Measurements from ENCODE around the gene OOSP2. TPM values are rescaled to one million over a fixed set of nuclear protein-coding genes. Genes with fewer than 3 reads are reported as not detected.

The OOSP2 gene
- total and polyA plus RNA-seq, 2 donors (not counting 1 experiment from before 2014, with no cell fraction given), result not detected

DNA sequence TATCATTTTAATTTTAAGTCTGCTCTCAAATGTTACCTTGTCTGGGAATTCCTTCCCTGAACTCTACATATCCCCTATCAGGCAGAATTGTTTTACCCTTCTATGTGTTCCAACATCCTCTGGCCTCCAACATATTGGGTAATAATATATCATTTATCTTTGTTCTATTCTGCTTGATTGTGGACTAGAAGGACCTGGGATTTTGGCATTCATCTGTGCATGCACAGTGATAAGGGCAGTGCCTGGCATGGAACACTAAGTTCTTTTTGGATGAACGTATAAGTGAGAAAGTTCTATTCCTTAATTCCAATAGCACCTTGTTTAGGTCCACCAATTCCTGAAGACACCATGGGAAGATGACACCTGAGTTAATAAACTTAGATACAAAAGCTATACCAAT, 47.0 kb downstream of the OOSP2 start:
- Histone ChIP-seq H3K27me3 (replicated peaks in 1 of 4; ENCODE audit: control extremely low read depth in 1 of 4, control insufficient read depth in 3 of 4, insufficient read depth in 4 of 4, low read length in 3 of 4) (peaks cover 0 to 9% (median 1%) of the 10 kb centered on the region in 4 experiments), H3K36me3 (replicated peaks in 1 of 2; ENCODE audit: control extremely low read depth in 1 of 2, control insufficient read depth in 1 of 2, extremely low read depth in 1 of 2, insufficient read depth in 2 of 2, low read length in 1 of 2) (no peaks in the 10 kb centered on the region), H3K9ac (ENCODE audit: low read length) (no peak overlapping the region), H4K20me1 (ENCODE audit: control insufficient read depth, insufficient read depth, low read length, poor library complexity, severe bottlenecking) (no peaks in the 10 kb centered on the region), H3K4me1 (ENCODE audit: control insufficient read depth in 2 of 2, insufficient read depth in 2 of 2, low read length in 2 of 2) (no peaks in the 10 kb centered on the region), H3K27ac (ENCODE audit: low read length in 2 of 2) (no peak overlapping the region), H3K9me3 (ENCODE audit: control extremely low read depth in 1 of 3, control insufficient read depth in 2 of 3, insufficient read depth in 1 of 3, low read length in 2 of 3) (no peaks in the 10 kb centered on the region), H3K4me2 (replicated peaks; ENCODE audit: low read depth, low read length, poor library complexity, severe bottlenecking) (no peak overlapping the region), H3K79me2 (ENCODE audit: control insufficient read depth, insufficient read depth, low read length) (no peaks in the 10 kb centered on the region), H2AFZ (ENCODE audit: insufficient read depth, low read depth, low read length, poor library complexity, severe bottlenecking) (no peak overlapping the region), H3K4me3 (ENCODE audit: control extremely low read depth in 1 of 5, extremely low read depth in 1 of 5, insufficient read depth in 1 of 5, low read depth in 2 of 5, low read length in 4 of 5) (no peak overlapping the region)
- Mint-ChIP-seq H3K9me3 (ENCODE audit: insufficient read depth) (no peaks in the 10 kb centered on the region), H3K27me3 (peaks cover 47% of the 10 kb centered on the region), H3K27ac (no peak overlapping the region), H3K4me1 (peaks cover 3% of the 10 kb centered on the region), H3K4me3 (no peak overlapping the region)
- ChIA-PET POLR2A (no interaction called here), CTCF (no interaction called here)
- ATAC-seq (ENCODE audit: low read depth), result no peak
- intact Hi-C loops (cut with micrococcal nuclease), result no loop called here
- TF ChIP-seq, protein P1, sequence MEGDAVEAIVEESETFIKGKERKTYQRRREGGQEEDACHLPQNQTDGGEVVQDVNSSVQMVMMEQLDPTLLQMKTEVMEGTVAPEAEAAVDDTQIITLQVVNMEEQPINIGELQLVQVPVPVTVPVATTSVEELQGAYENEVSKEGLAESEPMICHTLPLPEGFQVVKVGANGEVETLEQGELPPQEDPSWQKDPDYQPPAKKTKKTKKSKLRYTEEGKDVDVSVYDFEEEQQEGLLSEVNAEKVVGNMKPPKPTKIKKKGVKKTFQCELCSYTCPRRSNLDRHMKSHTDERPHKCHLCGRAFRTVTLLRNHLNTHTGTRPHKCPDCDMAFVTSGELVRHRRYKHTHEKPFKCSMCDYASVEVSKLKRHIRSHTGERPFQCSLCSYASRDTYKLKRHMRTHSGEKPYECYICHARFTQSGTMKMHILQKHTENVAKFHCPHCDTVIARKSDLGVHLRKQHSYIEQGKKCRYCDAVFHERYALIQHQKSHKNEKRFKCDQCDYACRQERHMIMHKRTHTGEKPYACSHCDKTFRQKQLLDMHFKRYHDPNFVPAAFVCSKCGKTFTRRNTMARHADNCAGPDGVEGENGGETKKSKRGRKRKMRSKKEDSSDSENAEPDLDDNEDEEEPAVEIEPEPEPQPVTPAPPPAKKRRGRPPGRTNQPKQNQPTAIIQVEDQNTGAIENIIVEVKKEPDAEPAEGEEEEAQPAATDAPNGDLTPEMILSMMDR (IDR thresholded peaks at IDR 0.05), result no peak
- TF ChIP-seq EZH2 (IDR thresholded peaks at IDR 0.05; ENCODE audit: borderline replicate concordance, insufficient read depth, low read depth, low read length, poor library complexity, severe bottlenecking), result no peak
- no CpG with 5 or more reads among the region's 1 CpG for WGBS (ENCODE audit: insufficient coverage)
- DNase-seq, result no peak

DNA sequence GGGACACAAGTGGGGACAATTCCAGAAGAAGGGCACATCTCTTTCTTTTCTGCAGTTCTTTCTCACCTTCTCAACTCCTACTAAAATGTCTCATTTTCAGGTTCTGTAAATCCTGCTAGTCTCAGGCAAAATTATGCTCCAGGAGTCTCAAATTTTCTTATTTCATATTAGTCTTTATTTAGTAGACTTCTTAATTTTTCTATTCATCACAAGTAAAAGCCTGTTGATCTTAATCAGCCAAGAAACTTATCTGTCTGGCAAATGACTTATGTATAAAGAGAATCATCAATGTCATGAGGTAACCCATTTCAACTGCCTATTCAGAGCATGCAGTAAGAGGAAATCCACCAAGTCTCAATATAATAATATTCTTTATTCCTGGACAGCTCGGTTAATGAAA, 48.2 kb downstream of the OOSP2 start, which contains the start of gene MS4A2:
TSS of gene MS4A2 (plus strand) at position 301 of the 400 bp plus-strand sequence. CDS start 102 bp downstream, outside the sequence.
- H3K27ac ChIP-seq (ENCODE audit: low read length in 2 of 2), result no peak within 1 kb of the TSS
- CTCF ChIA-PET, result interaction anchor here (0.6 kb wide), 1 partner anchor 12 kb away, joined by 3 read pairs; no protein-coding TSS in a partner anchor
- ATAC-seq (ENCODE audit: low read depth) (no peak), DNase-seq (no peak)
- Mint-ChIP-seq H3K27me3 (peaks cover 47% of the 10 kb centered on the region), H3K9me3 (ENCODE audit: insufficient read depth) (no peaks in the 10 kb centered on the region), H3K27ac (no peak within 1 kb of the TSS), H3K4me1 (peaks cover 3% of the 10 kb centered on the region), H3K4me3 (no peak within 1 kb of the TSS)
- no peak within 1 kb of the TSS for H3K9ac ChIP-seq (ENCODE audit: low read length)
- no CpG with 5 or more reads among the region's 1 CpG for WGBS (ENCODE audit: insufficient coverage)
- H3K9me3 ChIP-seq (ENCODE audit: control extremely low read depth in 1 of 3, control insufficient read depth in 2 of 3, insufficient read depth in 1 of 3, low read length in 2 of 3), result no peaks in the 10 kb centered on the region
- H3K36me3 ChIP-seq (replicated peaks in 1 of 2; ENCODE audit: control extremely low read depth in 1 of 2, control insufficient read depth in 1 of 2, extremely low read depth in 1 of 2, insufficient read depth in 2 of 2, low read length in 1 of 2), result no peaks in the 10 kb centered on the region
- H3K4me3 ChIP-seq (ENCODE audit: control extremely low read depth in 1 of 5, extremely low read depth in 1 of 5, insufficient read depth in 1 of 5, low read depth in 2 of 5, low read length in 4 of 5), result no peak within 1 kb of the TSS
- POLR2A ChIA-PET, result no interaction called here
- H2AFZ ChIP-seq (ENCODE audit: insufficient read depth, low read depth, low read length, poor library complexity, severe bottlenecking), result no peak within 1 kb of the TSS
- H3K79me2 ChIP-seq (ENCODE audit: control insufficient read depth, insufficient read depth, low read length), result no peaks in the 10 kb centered on the region
- TF ChIP-seq, protein P1 (IDR thresholded peaks at IDR 0.05), result no peak
- no peak for TF ChIP-seq EZH2 (IDR thresholded peaks at IDR 0.05; ENCODE audit: borderline replicate concordance, insufficient read depth, low read depth, low read length, poor library complexity, severe bottlenecking)
- H3K27me3 ChIP-seq (replicated peaks in 1 of 4; ENCODE audit: control extremely low read depth in 1 of 4, control insufficient read depth in 3 of 4, insufficient read depth in 4 of 4, low read length in 3 of 4), result peaks cover 0 to 9% (median 1%) of the 10 kb centered on the region in 4 experiments
- H3K4me1 ChIP-seq (ENCODE audit: control insufficient read depth in 2 of 2, insufficient read depth in 2 of 2, low read length in 2 of 2), result no peaks in the 10 kb centered on the region
- intact Hi-C loops (cut with micrococcal nuclease), result no loop called here
- H4K20me1 ChIP-seq (ENCODE audit: control insufficient read depth, insufficient read depth, low read length, poor library complexity, severe bottlenecking), result no peaks in the 10 kb centered on the region
- H3K4me2 ChIP-seq (replicated peaks; ENCODE audit: low read depth, low read length, poor library complexity, severe bottlenecking), result no peak within 1 kb of the TSS
